Natural killer cell (primary cell): ENCODE data around the gene HMX2. TPM values are rescaled to one million over a fixed set of nuclear protein-coding genes. Genes with fewer than 3 reads are reported as not detected.

Experiments used
- ATAC-seq, 3 donors: fragments of 150-1000 bp in 2 of 3; fragments of 200-7000 bp in 1 of 3; cut with Tn5 transposase; 1 replicate in 1 of 3; 2 replicates in 2 of 3; pipeline ENCODE4 v1.10.0; 2021; ENCODE audit warnings: mild to moderate bottlenecking in 2 of 3, moderate library complexity in 2 of 3
- DNase-seq, 2 donors: peaks; one replicate each; pipeline versions ENCODE4 v3.0.0 to v3.0.0-alpha.2; 2013 to 2021; ENCODE audit warnings: mixed read lengths in 1 of 2
- H3K27ac ChIP-seq: one replicate; pipeline ENCODE4 v1.5.1; 2013; ENCODE audit warnings: mild to moderate bottlenecking, low read length
- H3K27me3 ChIP-seq: one replicate; pipeline ENCODE4 v1.6.1; 2013; ENCODE audit warnings: low read length; ENCODE audit not compliant: control insufficient read depth, insufficient read depth
- H3K36me3 ChIP-seq: one replicate; pipeline ENCODE4 v1.6.1; 2013; ENCODE audit warnings: low read length; ENCODE audit not compliant: control insufficient read depth, insufficient read depth
- H3K4me1 ChIP-seq: one replicate; pipeline ENCODE4 v1.6.1; 2013; ENCODE audit warnings: low read length; ENCODE audit not compliant: control insufficient read depth, insufficient read depth
- H3K4me3 ChIP-seq: one replicate; pipeline ENCODE4 v1.5.1; 2013; ENCODE audit warnings: low read length
- H3K9me3 ChIP-seq: one replicate; pipeline ENCODE4 v1.6.1; 2013; ENCODE audit warnings: low read length; ENCODE audit not compliant: control insufficient read depth, insufficient read depth
- H3K27ac Mint-ChIP-seq, 2 donors: one replicate each; pipeline ENCODE4 v1.8.0; 2022; ENCODE audit warnings: mild to moderate bottlenecking in 2 of 2, mixed read lengths in 2 of 2, moderate library complexity in 1 of 2
- H3K27me3 Mint-ChIP-seq, 2 donors: one replicate each; pipeline ENCODE4 v1.8.0; 2022; ENCODE audit warnings: low read depth in 2 of 2, mixed read lengths in 2 of 2
- H3K36me3 Mint-ChIP-seq: one replicate; pipeline ENCODE4 v1.8.0; 2022; ENCODE audit warnings: mixed read lengths
- H3K4me1 Mint-ChIP-seq, 2 donors: one replicate each; pipeline ENCODE4 v1.8.0; 2022; ENCODE audit warnings: mixed read lengths in 2 of 2
- H3K4me3 Mint-ChIP-seq: one replicate; pipeline ENCODE4 v1.8.0; 2022; ENCODE audit warnings: mild to moderate bottlenecking, moderate library complexity, mixed read lengths
- H3K9me3 Mint-ChIP-seq, 2 donors: one replicate each; pipeline ENCODE4 v1.8.0; 2022; ENCODE audit warnings: mixed read lengths in 2 of 2
- WGBS: methylation state at CpG from one replicate; pipeline ENCODE4 v1.1.7; 2013; ENCODE audit warnings: missing lambda C conversion rate; ENCODE audit not compliant: insufficient coverage; 5-methylcytosine and 5-hydroxymethylcytosine counted together
- intact Hi-C: fragments of 100-400 bp; cut with micrococcal nuclease; formaldehyde crosslinking; loops from one replicate; pipeline ENCODE4 v1.14.2; 2022
- total RNA-seq, 4 donors: library from RNA; stranded (reverse); fragments of 120-200 nt in 1 of 4; gene quantifications; one replicate each; pipeline versions ENCODE4 v1.2.3 to v1.2.4, GENCODE V29; 2013 to 2022
- TF ChIP-seq, protein P1 (sequence below): fragments of 200-600 bp; IDR thresholded peaks from one replicate; pipeline ENCODE4 v1.8.0; 2022; ENCODE audit warnings: antibody characterized with exemption

HMX2 gene
- not detected for total RNA-seq
- not detected for total RNA-seq (2013)

- no peaks in the 10 kb centered on the region for H3K9me3 Mint-ChIP-seq
- ATAC-seq: peak in 1 of 3 donors; percentile 49
- H3K4me1 ChIP-seq: peaks cover 47% of the 10 kb centered on the region
- WGBS: 4% methylated on average over 63 of the region's 64 CpGs
- peaks cover 7 to 24% of the 10 kb centered on the region in 2 donors for H3K4me1 Mint-ChIP-seq
- H3K36me3 Mint-ChIP-seq: no peaks in the 10 kb centered on the region
- no peak within 1 kb of the TSS for H3K4me3 ChIP-seq
- peak within 1 kb of the TSS in 1 of 2 donors; percentile 9 for H3K27ac Mint-ChIP-seq
- no peaks in the 10 kb centered on the region for H3K36me3 ChIP-seq
- no peaks in the 10 kb centered on the region for H3K9me3 ChIP-seq
- peaks cover 86% of the 10 kb centered on the region for H3K27me3 ChIP-seq
- intact Hi-C loops: no loop called here
- H3K27me3 Mint-ChIP-seq: peaks cover 66% of the 10 kb centered on the region in 2 donors
- peak in 1 of 2 donors; percentile 56 for DNase-seq
- peak within 1 kb of the TSS; percentile 76 for H3K4me3 Mint-ChIP-seq
- TF ChIP-seq, protein P1, sequence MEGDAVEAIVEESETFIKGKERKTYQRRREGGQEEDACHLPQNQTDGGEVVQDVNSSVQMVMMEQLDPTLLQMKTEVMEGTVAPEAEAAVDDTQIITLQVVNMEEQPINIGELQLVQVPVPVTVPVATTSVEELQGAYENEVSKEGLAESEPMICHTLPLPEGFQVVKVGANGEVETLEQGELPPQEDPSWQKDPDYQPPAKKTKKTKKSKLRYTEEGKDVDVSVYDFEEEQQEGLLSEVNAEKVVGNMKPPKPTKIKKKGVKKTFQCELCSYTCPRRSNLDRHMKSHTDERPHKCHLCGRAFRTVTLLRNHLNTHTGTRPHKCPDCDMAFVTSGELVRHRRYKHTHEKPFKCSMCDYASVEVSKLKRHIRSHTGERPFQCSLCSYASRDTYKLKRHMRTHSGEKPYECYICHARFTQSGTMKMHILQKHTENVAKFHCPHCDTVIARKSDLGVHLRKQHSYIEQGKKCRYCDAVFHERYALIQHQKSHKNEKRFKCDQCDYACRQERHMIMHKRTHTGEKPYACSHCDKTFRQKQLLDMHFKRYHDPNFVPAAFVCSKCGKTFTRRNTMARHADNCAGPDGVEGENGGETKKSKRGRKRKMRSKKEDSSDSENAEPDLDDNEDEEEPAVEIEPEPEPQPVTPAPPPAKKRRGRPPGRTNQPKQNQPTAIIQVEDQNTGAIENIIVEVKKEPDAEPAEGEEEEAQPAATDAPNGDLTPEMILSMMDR: no peak
- H3K27ac ChIP-seq: no peak within 1 kb of the TSS
Measured at GRCh38 chr10:123147635-123148413, at the start of gene HMX2. Gene HMX2, plus strand, starts transcription at chr10:123148136. Its CDS starts 243 bp downstream, at chr10:123148379.

- H3K36me3 Mint-ChIP-seq: no peaks in the 10 kb centered on the region
- no peaks in the 10 kb centered on the region for H3K9me3 Mint-ChIP-seq
- ATAC-seq: no peak
- TF ChIP-seq, protein P1: no peak
- H3K27me3 Mint-ChIP-seq: peaks cover 6 to 11% of the 10 kb centered on the region in 2 donors
- Histone ChIP-seq H3K36me3 (no peaks in the 10 kb centered on the region), H3K27ac (no peak overlapping the region), H3K4me3 (no peak overlapping the region), H3K27me3 (no peaks in the 10 kb centered on the region), H3K4me1 (no peaks in the 10 kb centered on the region), H3K9me3 (no peaks in the 10 kb centered on the region)
- DNase-seq: no peak
- H3K4me1 Mint-ChIP-seq: no peaks in the 10 kb centered on the region
- no peak overlapping the region for H3K4me3 Mint-ChIP-seq
- no peak overlapping the region for H3K27ac Mint-ChIP-seq
- intact Hi-C loops: no loop called here
- 78% methylated on average over 6 of the region's 7 CpGs for WGBS
Measured at GRCh38 chr10:123100030-123100762, 47.7 kb upstream of the HMX2 start.

DNA sequence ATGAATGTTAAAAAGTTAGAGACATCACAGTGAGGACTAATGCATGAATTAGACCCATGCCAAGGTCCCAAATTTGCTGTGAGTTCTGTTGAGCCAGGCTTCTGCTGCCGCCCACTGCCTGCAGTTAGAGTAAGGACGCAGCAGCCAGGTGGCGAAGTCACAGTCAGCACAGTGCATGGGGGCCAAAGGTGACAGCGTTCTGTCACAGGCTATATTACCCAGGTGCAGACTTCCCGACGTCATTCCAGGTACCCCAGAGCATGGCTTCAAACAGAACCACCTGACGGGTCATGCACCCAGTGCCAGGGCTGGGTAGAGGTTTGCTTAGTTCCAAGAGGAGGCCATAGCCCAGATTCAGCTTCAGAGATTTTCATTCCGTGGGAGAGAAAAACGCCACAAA is 46.1 kb upstream of the HMX2 start:
- Mint-ChIP-seq H3K36me3 (no peaks in the 10 kb centered on the region), H3K4me3 (no peak overlapping the region), H3K27me3 (peaks cover 3 to 10% of the 10 kb centered on the region in 2 donors), H3K27ac (no peak overlapping the region), H3K9me3 (no peaks in the 10 kb centered on the region), H3K4me1 (no peaks in the 10 kb centered on the region)
- intact Hi-C loops: no loop called here
- Histone ChIP-seq H3K4me1 (no peaks in the 10 kb centered on the region), H3K36me3 (no peaks in the 10 kb centered on the region), H3K27ac (no peak overlapping the region), H3K4me3 (no peak overlapping the region), H3K27me3 (no peaks in the 10 kb centered on the region), H3K9me3 (no peaks in the 10 kb centered on the region)
- no peak for DNase-seq
- TF ChIP-seq, protein P1: no peak
- 72% methylated on average over 9 of the region's 9 CpGs for WGBS
- ATAC-seq: no peak
